HG03135 (cell line): ENCODE measurements around the gene TIMP3.

Source experiments
- ATAC-seq: cut with Tn5 transposase; IDR thresholded peaks from one replicate; pipeline ENCODE4 v1.9.1; 2021; ENCODE audit warnings: mild to moderate bottlenecking, moderate library complexity; ENCODE audit not compliant: unreplicated experiment

The TIMP3 gene

DNA sequence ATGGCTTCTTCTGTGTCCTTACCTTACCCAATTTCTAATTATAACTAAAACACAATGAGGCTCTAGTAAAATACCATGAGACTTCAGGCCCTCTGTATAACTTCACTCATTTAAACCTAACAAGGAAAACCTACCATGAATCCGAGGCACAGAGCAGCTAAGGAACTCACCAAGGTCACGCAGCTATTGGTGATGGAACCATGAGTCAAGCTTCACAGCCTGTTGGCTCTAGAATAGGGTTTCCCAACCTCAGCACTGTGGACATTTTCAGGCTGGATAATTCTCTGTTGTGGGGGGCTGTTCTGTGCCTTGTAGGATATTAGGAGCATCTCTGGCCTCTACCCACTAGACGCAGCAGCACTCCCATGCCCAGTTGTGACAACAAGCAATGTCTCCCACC, 75.7 kb downstream of the TIMP3 start:
- ATAC-seq: no peak

DNA sequence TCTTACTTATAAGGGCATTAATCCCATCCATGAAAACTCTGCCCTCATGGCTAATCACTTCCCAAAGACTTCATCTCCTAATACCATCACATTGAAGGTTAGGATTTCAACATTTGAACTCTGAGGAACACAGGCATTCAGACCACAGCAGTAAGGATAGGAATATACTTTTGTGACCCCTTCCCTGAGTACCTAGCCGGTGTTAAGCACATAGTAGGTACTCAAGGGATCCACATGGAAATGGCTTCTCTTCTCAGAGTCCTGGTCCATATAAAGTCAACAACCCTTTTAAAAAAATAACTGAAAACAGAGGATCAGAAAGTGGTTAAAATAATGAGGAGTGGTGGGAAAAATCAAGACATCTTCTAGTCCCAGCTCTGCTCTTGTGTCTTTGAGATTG, 78.0 kb downstream of the TIMP3 start:
- no peak for ATAC-seq

DNA sequence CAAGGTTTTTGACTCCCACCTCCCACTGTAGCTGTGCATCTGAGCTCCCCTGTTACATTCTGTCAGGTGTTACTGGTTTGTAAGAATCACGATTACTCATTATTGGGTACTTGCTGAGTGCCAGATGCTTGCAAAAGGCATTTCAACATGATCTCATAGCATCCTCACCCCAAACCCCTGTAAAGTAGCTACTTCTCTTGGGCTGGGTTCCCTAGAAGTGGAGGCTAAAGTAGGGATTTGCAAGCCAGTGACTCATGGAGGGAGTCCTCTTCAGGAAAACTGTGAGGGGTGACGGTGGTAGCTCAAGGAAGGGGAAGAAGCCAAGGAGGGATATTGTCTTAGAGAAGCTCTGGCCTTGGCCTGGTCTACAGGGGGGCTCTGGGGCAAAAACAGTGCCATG, 78.6 kb downstream of the TIMP3 start:
- no peak for ATAC-seq

DNA sequence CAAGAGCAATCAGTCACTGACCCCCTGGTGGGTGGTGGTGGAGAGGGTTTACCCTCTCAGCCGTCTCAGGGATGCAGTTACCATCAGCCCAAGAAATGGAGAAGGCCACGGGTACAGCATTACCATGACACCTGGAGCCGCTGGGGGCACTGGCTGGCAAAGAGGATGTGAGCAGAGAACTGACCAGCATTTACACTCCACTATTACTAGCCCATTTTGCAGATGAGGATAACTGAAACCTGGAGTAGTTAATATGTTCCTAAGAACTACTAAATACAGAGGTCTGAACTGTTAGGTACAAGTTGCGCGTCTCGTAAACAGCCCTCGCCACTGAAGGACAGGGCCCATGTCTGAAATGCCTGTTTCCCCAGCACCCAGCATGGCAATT, 79.0 kb downstream of the TIMP3 start:
- no peak for ATAC-seq

DNA sequence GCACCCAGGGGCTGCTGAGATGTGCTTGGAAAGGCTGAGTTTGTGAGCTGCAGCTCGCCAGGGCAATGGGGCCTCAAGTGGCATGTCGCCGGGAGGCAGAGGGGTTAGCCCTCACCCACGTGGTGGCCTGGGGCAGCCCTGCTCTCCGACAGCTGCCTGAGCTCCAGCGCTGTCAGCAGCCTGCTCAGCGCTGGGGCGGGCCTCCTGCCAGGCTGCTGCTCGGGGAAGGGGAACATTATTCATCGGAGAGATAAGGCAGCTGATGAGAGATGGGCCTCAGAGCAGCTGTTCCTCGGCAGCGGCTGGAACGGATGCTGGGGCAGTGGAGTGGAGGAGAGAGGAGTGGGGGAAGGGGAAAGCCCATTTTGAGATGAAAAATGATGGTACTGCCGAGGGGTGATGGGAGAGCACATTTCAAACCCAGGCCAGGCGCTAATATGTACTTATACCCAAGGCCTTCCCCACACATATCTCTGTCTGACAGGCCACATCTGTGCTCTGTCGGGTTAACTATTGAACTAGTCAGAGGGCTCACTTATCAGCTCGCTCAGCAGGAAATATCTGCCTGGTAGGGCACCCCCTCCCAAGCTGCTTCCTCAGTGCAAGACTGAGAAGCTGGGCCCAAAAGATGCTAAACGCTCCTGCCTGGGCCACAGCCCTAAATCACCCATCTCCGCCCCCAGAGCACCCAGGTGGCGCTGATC, 79.5 kb downstream of the TIMP3 start:
- ATAC-seq: no peak

DNA sequence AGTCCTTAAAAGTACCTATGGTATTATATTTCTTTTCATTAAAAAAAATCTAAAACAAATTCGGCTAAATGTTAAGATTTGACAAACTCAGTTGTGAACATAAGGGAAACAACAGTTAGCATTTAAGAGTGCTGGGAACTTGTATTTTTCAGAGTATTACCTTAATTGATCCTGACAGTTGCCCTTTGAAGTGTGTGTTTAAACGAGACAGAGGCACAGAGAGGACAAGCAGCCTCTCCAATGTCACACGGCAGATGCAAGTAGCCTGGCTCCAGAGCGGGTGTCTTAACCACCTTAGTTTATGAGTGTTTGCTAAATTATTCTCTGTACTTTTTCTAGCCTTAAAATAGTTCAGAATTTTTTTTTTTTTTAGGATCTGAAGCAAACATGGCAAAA, 80.9 kb downstream of the TIMP3 start:
- ATAC-seq: no peak

DNA sequence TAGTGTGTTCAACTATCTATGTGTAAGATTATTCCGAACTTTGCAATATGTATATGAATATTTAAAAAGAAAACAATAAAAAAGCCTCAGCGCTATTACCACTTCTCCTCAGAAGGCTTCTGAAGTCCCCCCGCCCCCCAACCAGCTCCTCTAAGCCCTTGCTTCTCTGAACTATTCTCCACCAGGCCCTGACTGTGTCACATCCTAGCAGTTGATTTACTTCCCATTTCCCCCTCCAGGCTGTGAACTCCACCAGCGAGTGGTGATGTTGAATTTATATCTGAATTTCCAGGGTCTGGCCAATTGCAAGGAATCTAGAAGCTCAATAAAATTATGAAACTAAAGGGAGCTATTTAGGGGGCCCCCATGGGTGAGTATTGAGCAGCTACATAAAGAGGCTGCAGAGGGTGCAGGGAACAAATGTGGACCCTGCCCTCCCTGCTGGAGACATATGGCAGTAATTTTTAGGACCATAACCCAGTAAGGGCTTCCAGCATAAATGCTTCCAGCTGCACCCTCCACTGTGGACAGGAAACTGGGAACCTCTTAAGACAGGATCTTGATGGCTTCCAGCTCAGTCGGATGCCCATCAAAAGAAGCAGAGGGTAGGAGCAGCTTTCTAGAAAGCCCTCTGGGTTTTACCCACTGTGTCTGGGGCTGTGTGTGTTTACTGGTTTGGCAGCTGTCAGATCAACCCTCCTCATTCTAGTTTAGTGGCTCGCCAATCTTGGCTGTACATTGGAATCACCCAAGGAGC, 81.4 kb downstream of the TIMP3 start:
- no peak for ATAC-seq

DNA sequence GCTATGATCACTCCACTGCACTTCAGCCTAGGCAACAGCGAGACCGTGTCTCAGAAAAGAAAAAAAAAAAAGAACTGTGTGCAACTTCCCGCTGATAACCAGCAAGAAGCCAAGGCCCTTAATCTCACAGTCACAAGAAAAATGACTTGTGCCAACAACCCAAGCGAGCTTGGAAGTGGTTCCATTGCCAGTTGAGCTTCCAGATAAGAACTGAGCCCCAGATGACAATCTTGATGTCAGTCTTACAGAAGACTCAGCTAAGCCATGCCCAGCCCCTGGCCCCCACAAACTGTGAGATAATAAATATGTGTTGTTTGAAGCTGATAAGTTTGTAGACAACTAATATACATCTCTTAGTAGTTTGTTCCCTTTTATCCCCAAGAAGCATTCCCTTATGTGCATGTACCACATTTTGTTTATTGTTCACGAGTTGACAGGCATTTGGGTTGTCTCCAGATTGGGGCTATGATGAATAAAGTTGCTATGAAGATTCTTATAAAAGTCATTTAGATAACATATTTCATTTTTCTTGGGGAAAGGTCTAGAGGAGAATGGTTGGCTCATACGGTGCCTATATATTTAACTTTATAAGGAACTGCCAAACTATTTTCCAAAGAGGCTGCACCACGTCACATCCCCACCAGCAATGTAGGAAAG, 85.9 kb downstream of the TIMP3 start:
- ATAC-seq: no peak

DNA sequence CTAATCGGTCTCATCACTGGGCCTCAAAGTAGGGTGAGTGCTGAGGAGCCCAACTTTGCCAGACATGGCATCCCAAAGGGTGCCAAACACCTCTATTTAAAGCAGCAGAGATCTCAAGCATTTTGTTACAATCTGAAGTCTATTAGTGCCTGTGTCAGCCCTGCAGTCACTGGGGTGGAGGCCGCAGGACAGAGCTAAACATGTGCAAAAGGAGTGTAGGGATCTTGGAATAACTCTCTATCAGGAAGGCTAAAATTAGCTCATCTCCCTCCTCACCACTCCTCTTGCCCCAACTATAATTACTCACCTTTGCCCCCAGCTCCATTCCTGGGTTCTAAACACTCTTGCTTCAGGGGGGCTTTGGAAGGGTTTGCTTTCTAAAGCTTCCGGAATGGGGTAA, 87.5 kb downstream of the TIMP3 start:
- no peak for ATAC-seq

DNA sequence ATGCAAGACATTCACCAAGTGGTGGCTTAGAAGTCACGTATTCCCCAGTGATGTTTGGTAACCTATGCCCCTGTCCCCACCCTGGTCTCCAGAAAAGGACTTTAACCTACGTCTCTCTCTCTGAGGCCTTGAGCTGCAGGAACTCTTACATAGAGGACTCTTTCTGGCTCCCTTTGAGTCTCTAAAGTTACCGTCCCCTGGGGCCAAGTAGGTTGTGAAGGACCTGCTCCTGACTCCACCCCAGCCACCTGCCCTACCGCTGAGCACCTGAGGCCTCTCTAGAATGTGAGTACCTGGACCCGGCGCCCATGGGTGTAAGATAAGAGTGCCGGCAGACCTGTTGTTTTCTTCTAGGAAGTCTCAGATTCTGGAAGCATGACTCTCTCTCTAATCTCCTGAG, 95.4 kb downstream of the TIMP3 start:
- ATAC-seq: no peak

DNA sequence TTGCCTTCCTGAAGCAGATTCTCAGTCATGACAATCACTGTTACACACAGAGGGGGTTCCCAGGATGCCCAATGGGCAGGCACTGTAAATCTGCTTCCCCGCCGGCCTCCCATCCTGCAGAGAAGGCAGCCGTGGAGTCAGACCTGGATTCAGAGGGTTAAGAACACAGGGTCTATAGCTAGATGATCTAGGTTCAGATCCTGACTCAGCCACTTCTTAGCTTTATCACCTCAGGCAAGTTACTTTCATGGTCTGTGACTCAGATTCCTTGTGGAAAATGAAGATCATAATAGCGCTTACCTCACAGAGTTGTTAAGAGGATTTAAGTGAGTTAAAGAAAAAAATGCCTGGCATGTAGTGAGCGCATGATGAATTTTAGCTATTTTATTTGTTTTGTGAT, 95.9 kb downstream of the TIMP3 start:
- no peak for ATAC-seq

DNA sequence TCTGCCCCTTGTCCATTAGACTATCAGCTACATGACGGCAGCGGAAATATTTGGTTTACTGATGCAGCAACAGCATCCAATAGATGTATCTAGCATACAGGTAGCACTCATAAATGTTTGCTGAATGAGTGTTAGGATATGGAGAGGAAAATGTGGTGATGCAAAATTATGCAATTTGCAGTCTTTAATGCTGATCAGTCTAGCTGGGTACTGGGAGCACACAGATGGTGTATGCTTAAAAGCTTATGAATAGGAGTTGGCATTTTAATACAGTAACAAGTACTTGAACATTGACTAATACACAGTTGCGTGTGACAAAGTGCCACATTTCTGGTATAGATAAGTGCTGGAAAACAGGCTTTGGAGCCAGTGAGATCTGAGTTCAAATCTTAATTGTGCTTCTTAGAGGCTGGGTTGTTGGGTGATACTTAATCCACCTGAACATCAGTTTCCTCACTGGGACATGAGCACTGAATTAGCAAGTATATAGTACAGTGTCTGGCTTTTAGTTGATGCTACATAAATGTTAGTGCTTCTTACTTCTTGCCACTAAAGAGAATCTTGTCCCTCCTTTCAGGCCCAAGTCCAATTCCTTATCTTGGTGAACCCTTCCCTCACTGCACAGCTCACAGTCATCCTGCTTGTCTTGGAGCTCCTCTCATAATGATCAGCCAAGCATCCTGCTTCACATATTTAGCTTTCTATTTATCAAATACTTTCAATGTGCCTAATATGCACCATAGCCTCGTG, 99.6 kb downstream of the TIMP3 start:
- no peak for ATAC-seq

DNA sequence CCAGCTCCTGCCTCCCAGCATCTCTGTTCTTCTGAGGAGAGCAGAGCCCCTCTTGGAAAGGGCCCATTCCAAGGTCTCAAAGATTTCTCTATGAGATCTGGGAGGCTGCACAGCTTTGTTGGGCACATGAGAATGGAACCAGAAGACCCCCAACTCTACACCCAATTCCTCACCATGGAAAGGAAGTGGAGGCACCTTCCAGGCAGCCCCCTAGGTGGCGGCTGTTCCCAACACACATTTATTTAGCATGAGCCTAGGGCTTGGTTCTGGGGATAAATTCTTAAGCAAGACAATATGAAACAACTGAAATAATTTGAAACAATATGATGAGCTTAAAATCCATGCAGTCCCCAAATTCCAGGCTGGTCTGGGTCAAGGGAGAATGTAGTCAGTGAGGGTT, 100.4 kb downstream of the TIMP3 start:
- no peak for ATAC-seq

DNA sequence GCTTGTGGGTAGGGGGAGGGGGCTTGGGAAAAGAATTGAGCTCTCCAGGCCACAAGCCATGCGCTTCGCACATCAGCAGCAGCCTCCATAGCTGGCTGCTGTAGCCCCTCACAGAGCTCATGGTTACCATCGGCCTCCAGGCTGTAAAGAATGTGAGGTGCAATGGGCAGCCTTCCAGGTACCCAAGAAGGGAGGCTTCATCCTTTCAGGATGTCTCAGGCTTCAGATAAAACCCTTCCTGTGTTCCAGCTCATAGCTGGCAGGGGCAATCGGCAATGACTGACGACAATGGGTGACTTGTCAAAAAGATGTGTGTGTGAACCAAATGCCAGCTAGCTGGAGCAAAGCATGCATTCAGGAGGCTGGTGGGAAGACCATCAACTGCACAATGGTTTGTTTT, 102.0 kb downstream of the TIMP3 start:
- ATAC-seq: no peak

DNA sequence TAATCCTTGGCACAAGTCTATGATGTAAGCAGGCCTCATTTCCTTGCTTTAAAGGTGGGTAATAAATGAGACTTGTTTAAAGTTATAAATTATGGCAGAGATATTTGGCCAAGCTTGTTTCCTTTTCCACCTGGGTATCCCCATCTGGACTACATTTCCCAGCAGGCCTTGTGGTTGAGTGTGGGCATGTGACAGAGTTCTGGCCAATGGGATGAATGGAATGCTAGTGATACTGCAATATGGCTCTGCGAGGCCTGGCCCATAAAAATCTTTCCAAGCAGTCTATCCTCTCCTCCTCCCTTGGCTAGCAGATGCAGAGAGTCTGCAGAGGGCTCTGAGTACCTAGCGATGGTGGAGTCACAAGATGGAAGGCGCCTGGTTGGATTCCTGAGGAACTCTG, 102.5 kb downstream of the TIMP3 start:
- ATAC-seq: no peak

DNA sequence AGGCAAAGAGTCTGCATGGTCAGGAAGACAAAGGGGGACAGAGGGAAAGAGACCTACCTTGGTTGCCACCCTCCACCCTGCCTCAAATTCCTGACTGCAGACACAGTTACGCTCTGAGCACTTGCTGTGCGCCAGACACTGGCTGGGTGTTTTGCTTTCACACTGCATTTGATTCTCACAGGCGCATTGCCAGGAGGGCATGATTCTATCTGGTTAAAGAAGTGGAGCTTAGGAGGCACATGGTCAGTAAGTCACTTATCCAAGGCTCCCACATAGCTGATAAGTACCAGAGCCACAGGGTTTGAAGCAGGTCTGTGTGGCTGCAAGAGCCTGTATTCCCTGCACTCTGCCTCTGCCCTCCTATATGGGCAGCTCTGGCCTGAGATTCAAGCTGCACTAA, 103.9 kb downstream of the TIMP3 start:
- no peak for ATAC-seq

DNA sequence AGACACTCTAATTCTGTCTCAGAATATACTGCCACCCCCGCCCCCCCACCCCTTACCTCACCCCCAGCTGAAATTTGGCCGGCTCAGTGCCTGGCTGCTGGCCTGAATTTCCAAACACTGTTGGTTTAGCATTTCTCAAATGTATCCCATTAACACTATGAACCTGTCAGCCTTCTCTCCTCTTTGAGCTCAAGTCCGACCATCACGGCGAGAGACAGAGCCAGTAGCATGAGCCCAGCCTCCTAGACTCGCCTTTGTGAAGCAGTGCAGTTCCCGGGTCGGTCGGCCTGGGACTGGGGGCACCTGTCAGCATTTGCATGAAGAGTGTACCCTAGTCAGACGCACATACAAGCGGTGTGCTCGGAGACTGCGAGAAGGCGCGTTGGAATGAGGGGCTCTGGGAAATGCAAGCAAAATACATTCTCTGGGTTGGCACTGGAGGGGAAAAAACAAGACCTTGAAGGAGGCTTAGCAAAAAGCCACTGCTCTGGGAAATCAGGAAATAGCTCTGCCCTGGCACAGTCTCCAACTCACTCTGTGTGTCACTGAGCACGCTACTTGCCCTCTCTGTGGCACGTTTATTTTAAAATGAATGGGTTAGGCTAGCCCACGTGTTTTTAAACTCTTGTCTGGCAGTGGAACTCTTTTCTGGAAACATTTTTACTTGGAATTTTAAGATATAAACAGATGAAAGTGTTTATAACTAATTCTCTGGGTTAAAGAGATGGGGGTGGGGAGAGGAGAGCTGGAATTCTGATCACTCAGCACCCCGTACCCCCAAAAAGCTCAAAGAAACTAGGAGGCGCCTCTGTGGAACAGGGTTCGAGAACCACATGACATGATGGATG, 108.3 kb downstream of the TIMP3 start:
- ATAC-seq: no peak

DNA sequence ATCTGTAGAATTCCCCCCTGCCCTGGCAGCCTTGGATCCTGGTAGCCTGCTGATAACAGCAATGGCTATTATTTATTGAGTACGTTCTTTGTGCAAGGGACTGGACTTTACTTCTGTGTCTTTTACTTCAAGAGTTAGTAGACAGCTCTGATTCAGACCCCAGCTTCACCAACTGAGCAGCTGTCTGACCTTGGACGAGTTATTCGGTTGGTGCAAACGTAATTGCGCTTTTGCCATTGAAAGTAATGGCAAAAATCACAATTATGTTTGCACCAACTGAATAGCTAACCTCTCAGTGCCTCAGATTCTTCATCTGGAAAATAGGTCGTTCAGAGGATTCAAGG, 108.9 kb downstream of the TIMP3 start:
- no peak for ATAC-seq

DNA sequence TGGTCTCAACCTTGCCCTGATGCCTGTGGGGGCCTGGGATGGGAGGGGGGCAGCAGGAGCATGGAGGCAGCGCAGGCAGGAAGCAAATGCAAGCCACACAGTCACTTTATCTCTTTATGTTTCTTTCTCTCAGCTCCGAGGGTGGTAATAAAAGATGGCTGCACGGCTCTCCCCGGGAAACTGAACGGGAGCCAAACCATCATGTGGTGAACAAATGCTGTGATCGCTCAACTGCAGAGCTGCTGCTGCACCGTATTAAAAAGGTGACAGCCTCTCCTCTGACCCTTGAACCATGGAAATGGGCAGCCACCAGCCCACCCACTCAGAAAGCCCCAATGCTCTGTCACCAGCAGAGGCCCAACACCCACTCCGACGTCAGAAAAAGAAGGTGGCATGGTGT, 110.0 kb downstream of the TIMP3 start:
- ATAC-seq: no peak
